Thyroid gland (tissue), 4 donors: Measurements from ENCODE around the gene PDGFC. TPM values are rescaled to one million over a fixed set of nuclear protein-coding genes. Genes with fewer than 3 reads are reported as not detected.

Source experiments
- DNase-seq, 2 donors: peaks; one replicate each; pipeline ENCODE4 v3.0.0-alpha.2; 2019
- H3K27ac ChIP-seq, 3 donors: fragments of 200-600 bp; sonication (generic); 1 replicate in 2 of 3; 2 replicates in 1 of 3; pipeline ENCODE4 v1.5.1; 2016 to 2019; ENCODE audit warnings: mild to moderate bottlenecking in 1 of 3, moderate library complexity in 1 of 3
- H3K27me3 ChIP-seq: fragments of 200-600 bp; sonication (generic); one replicate; pipeline ENCODE4 v1.5.1; 2019
- H3K36me3 ChIP-seq, 2 donors: fragments of 200-600 bp; sonication (generic); one replicate each; pipeline ENCODE4 v1.5.1; 2016 to 2019
- H3K4me1 ChIP-seq, 2 donors: fragments of 200-600 bp; sonication (generic); one replicate each; pipeline ENCODE4 v1.5.1; 2017 to 2019
- H3K4me3 ChIP-seq, 3 donors: fragments of 200-600 bp; sonication (generic); replicated peaks in 1 of 3; 1 replicate in 2 of 3; 2 replicates in 1 of 3; pipeline ENCODE4 v1.5.1; 2016; ENCODE audit warnings: mild to moderate bottlenecking in 1 of 3
- H3K9me3 ChIP-seq: fragments of 200-600 bp; sonication (generic); one replicate; pipeline ENCODE4 v1.5.1; 2017
- CTCF ChIP-seq, 6 experiments: fragments of 200-600 bp in 3 of 6; fragments of 450-650 bp in 3 of 6; sonication (generic) in 3 of 6; IDR thresholded peaks; one replicate each; pipeline ENCODE4 v1.5.1; 2016 to 2019; ENCODE audit warnings: antibody characterized with exemption in 6 of 6, mild to moderate bottlenecking in 2 of 6, inconsistent platforms in 1 of 6, moderate library complexity in 1 of 6
- POLR2A ChIP-seq, 2 donors: fragments of 450-650 bp; IDR thresholded peaks; one replicate each; pipeline ENCODE4 v1.6.1; 2017; ENCODE audit warnings: antibody characterized with exemption in 2 of 2, mild to moderate bottlenecking in 2 of 2, moderate library complexity in 1 of 2
- WGBS, 2 donors: methylation state at CpG; one replicate each; pipeline ENCODE4 v1.1.5; 2017; 5-methylcytosine and 5-hydroxymethylcytosine counted together
- intact Hi-C: fragments of 100-400 bp; cut with DNase I; formaldehyde crosslinking; loops from one replicate; pipeline ENCODE4 v1.15.1; 2023
- total RNA-seq, 4 donors: library from RNA; depleted of rRNA; stranded (reverse); fragments of >200 nt; gene quantifications; one replicate each; pipeline ENCODE4 v1.2.3, GENCODE V29; 2016

Gene PDGFC
- total RNA-seq, 4 donors from 2014 or later, result 28.9 to 34.6 (median 29.9) TPM

GRCh38 chr4:156756118-156756517, 215.5 kb downstream of the PDGFC start:
- no peaks in the 10 kb centered on the region for H3K9me3 ChIP-seq
- H3K4me3 ChIP-seq, result no peak overlapping the region
- no peak for TF ChIP-seq CTCF (IDR thresholded peaks at IDR 0.05)
- no peak for TF ChIP-seq POLR2A (IDR thresholded peaks at IDR 0.05)
- H3K4me1 ChIP-seq, result no peaks in the 10 kb centered on the region
- intact Hi-C loops, result no loop called here
- DNase-seq, result no peak
- no peaks in the 10 kb centered on the region for H3K27me3 ChIP-seq
- H3K36me3 ChIP-seq, result no peaks in the 10 kb centered on the region
- no peak overlapping the region for H3K27ac ChIP-seq

- no peak overlapping the region for H3K4me3 ChIP-seq
- no peaks in the 10 kb centered on the region for H3K27me3 ChIP-seq
- no peak for DNase-seq
- TF ChIP-seq POLR2A (IDR thresholded peaks at IDR 0.05), result no peak
- TF ChIP-seq CTCF (IDR thresholded peaks at IDR 0.05), result no peak
- H3K36me3 ChIP-seq, result no peaks in the 10 kb centered on the region
- no peaks in the 10 kb centered on the region for H3K9me3 ChIP-seq
- 57 to 71% methylated on average over 5 of the region's 5 CpGs for WGBS, 2 donors
- intact Hi-C loops, result no loop called here
- H3K27ac ChIP-seq, result no peak overlapping the region
- H3K4me1 ChIP-seq, result no peaks in the 10 kb centered on the region
These were observed 216.6 kb downstream of the PDGFC start for GRCh38 chr4:156754832-156755570.

- DNase-seq, result no peak
- H3K4me1 ChIP-seq, result no peaks in the 10 kb centered on the region
- no peaks in the 10 kb centered on the region for H3K36me3 ChIP-seq
- no peaks in the 10 kb centered on the region for H3K9me3 ChIP-seq
- WGBS, 2 donors, result 68 to 79% methylated on average over 1 of the region's 1 CpG
- TF ChIP-seq CTCF (IDR thresholded peaks at IDR 0.05) (no peak), POLR2A (IDR thresholded peaks at IDR 0.05) (no peak)
- intact Hi-C loops, result no loop called here
- H3K27me3 ChIP-seq, result no peaks in the 10 kb centered on the region
- H3K4me3 ChIP-seq, result no peak overlapping the region
- H3K27ac ChIP-seq, result no peak overlapping the region
These were observed 220.1 kb downstream of the PDGFC start for GRCh38 chr4:156751486-156751885.

- H3K27me3 ChIP-seq, result no peaks in the 10 kb centered on the region
- no peak overlapping the region for H3K27ac ChIP-seq
- H3K4me1 ChIP-seq, result no peaks in the 10 kb centered on the region
- H3K36me3 ChIP-seq, result no peaks in the 10 kb centered on the region
- 90% methylated on average over 5 of the region's 5 CpGs for WGBS, 2 donors
- no peak for TF ChIP-seq CTCF (IDR thresholded peaks at IDR 0.05)
- TF ChIP-seq POLR2A (IDR thresholded peaks at IDR 0.05), result no peak
- H3K9me3 ChIP-seq, result no peaks in the 10 kb centered on the region
- intact Hi-C loops, result no loop called here
- H3K4me3 ChIP-seq, result no peak overlapping the region
- DNase-seq, result no peak
These were observed 221.9 kb downstream of the PDGFC start for GRCh38 chr4:156749426-156750403.

- intact Hi-C loops, result no loop called here
- no peak overlapping the region for H3K27ac ChIP-seq
- DNase-seq, result no peak
- no peaks in the 10 kb centered on the region for H3K9me3 ChIP-seq
- TF ChIP-seq POLR2A (IDR thresholded peaks at IDR 0.05), result no peak
- TF ChIP-seq CTCF (IDR thresholded peaks at IDR 0.05), result no peak
- WGBS, 2 donors, result 70 to 72% methylated on average over 6 of the region's 6 CpGs
- H3K36me3 ChIP-seq, result no peaks in the 10 kb centered on the region
- H3K4me3 ChIP-seq, result no peak overlapping the region
- H3K27me3 ChIP-seq, result no peaks in the 10 kb centered on the region
- H3K4me1 ChIP-seq, result no peaks in the 10 kb centered on the region
These were observed 225.5 kb downstream of the PDGFC start for GRCh38 chr4:156746111-156746510.
